Measurements from ENCODE around the gene CSF1R. TPM values are rescaled to one million over a fixed set of nuclear protein-coding genes. Genes with fewer than 3 reads are reported as not detected.

CSF1R gene
- total RNA-seq, 1 experiment from 2014 or later: 5.8 TPM

DNA sequence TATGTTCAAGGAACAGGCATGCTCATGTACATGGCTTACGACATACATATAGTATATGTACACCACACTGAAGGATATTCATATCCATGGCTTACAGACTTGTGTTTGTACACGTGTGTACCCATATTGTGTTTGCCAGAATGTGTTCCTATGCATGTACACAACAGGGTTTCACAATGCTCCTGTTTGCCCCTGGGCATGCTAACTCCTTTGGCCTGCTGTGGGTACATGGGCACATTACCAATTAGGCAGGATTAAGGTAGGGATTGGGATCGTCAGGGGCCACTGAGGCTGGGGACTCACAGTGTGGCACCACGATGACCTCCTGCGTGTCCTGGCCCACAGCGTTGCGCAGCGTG is 43.1 kb upstream of the CSF1R start:
- H3K36me3 Mint-ChIP-seq (ENCODE audit: insufficient read depth, unreplicated experiment): no peaks in the 10 kb centered on the region
- H3K27ac Mint-ChIP-seq (ENCODE audit: unreplicated experiment): no peak overlapping the region
- Histone ChIP-seq H3K4me1 (peaks cover 10% of the 10 kb centered on the region), H3K9me3 (no peaks in the 10 kb centered on the region), H3K36me3 (ENCODE audit: control insufficient read depth, insufficient read depth, low read length) (no peaks in the 10 kb centered on the region), H3K4me3 (ENCODE audit: low read depth, low read length) (no peak overlapping the region), H3K27me3 (replicated peaks; ENCODE audit: control insufficient read depth, insufficient read depth, low read length) (no peaks in the 10 kb centered on the region)
- no TSS peak for BruUV-seq (replicated peaks)
- ChIA-PET POLR2A (no interaction called here), CTCF (interaction anchor here (0.8 to 2.6 kb wide), 2 partner anchors 46 to 89 kb away, joined by 3 to 7 read pairs; no protein-coding TSS in a partner anchor)
- intact Hi-C loops (cut with micrococcal nuclease; ENCODE audit: unreplicated experiment): loop anchor here (10.0 kb wide), 1 partner anchor 295 kb away; no protein-coding TSS in a partner anchor
- no peak overlapping the region for H3K4me3 Mint-ChIP-seq (ENCODE audit: unreplicated experiment)
- H3K27me3 Mint-ChIP-seq (ENCODE audit: insufficient read depth, unreplicated experiment): no peaks in the 10 kb centered on the region
- no peaks in the 10 kb centered on the region for H3K9me3 Mint-ChIP-seq (ENCODE audit: unreplicated experiment)
- no peak for DNase-seq
- TF ChIP-seq, protein P1, sequence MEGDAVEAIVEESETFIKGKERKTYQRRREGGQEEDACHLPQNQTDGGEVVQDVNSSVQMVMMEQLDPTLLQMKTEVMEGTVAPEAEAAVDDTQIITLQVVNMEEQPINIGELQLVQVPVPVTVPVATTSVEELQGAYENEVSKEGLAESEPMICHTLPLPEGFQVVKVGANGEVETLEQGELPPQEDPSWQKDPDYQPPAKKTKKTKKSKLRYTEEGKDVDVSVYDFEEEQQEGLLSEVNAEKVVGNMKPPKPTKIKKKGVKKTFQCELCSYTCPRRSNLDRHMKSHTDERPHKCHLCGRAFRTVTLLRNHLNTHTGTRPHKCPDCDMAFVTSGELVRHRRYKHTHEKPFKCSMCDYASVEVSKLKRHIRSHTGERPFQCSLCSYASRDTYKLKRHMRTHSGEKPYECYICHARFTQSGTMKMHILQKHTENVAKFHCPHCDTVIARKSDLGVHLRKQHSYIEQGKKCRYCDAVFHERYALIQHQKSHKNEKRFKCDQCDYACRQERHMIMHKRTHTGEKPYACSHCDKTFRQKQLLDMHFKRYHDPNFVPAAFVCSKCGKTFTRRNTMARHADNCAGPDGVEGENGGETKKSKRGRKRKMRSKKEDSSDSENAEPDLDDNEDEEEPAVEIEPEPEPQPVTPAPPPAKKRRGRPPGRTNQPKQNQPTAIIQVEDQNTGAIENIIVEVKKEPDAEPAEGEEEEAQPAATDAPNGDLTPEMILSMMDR (IDR thresholded peaks at IDR 0.05; ENCODE audit: insufficient read depth in 1 of 2, low read depth in 1 of 2, low read length in 1 of 2, severe bottlenecking in 1 of 2, unreplicated experiment in 1 of 2): no peak
- H3K4me1 Mint-ChIP-seq (ENCODE audit: low read depth, unreplicated experiment): peaks cover 9% of the 10 kb centered on the region

DNA sequence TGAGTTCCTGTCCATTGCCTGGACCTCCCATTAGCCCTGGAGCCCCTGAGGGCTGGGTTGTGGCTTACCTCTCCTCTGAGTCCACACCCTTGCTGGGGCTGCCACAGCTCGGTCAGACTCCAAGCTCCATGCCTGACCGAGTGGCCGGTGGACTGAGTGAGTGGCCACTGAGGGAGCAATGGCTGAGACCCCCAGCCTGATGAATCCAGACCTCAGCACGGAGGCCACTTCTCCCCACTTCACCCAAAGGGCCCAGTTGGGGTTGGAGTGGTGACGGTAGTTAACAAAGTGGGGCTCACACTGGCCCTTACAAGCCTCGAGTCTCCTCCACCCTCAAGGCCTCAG is 40.5 kb upstream of the CSF1R start:
- Mint-ChIP-seq H3K4me1 (ENCODE audit: low read depth, unreplicated experiment) (peaks cover 14% of the 10 kb centered on the region), H3K27ac (ENCODE audit: unreplicated experiment) (no peak overlapping the region), H3K27me3 (ENCODE audit: insufficient read depth, unreplicated experiment) (no peaks in the 10 kb centered on the region), H3K36me3 (ENCODE audit: insufficient read depth, unreplicated experiment) (no peaks in the 10 kb centered on the region), H3K9me3 (ENCODE audit: unreplicated experiment) (no peaks in the 10 kb centered on the region), H3K4me3 (ENCODE audit: unreplicated experiment) (no peak overlapping the region)
- DNase-seq: no peak
- TF ChIP-seq, protein P1 (IDR thresholded peaks at IDR 0.05; ENCODE audit: insufficient read depth in 1 of 2, low read depth in 1 of 2, low read length in 1 of 2, severe bottlenecking in 1 of 2, unreplicated experiment in 1 of 2): no peak
- BruUV-seq (replicated peaks): no TSS peak
- H3K9me3 ChIP-seq: no peaks in the 10 kb centered on the region
- H3K36me3 ChIP-seq (ENCODE audit: control insufficient read depth, insufficient read depth, low read length): no peaks in the 10 kb centered on the region
- peaks cover 16% of the 10 kb centered on the region for H3K4me1 ChIP-seq
- no peaks in the 10 kb centered on the region for H3K27me3 ChIP-seq (replicated peaks; ENCODE audit: control insufficient read depth, insufficient read depth, low read length)
- ChIA-PET POLR2A (no interaction called here), CTCF (interaction anchor here (0.6 kb wide), 1 partner anchor 47 kb away, joined by 3 read pairs; no protein-coding TSS in a partner anchor)
- intact Hi-C loops (cut with micrococcal nuclease; ENCODE audit: unreplicated experiment): loop anchor here (10.0 kb wide), 1 partner anchor 292 kb away; no protein-coding TSS in a partner anchor
- H3K4me3 ChIP-seq (ENCODE audit: low read depth, low read length): no peak overlapping the region

- intact Hi-C loops (cut with micrococcal nuclease; ENCODE audit: unreplicated experiment): loop anchor here (10.0 kb wide), 1 partner anchor 292 kb away; no protein-coding TSS in a partner anchor
- Mint-ChIP-seq H3K4me1 (ENCODE audit: low read depth, unreplicated experiment) (peaks cover 14% of the 10 kb centered on the region), H3K36me3 (ENCODE audit: insufficient read depth, unreplicated experiment) (no peaks in the 10 kb centered on the region), H3K27ac (ENCODE audit: unreplicated experiment) (no peak overlapping the region), H3K27me3 (ENCODE audit: insufficient read depth, unreplicated experiment) (no peaks in the 10 kb centered on the region), H3K9me3 (ENCODE audit: unreplicated experiment) (no peaks in the 10 kb centered on the region), H3K4me3 (ENCODE audit: unreplicated experiment) (no peak overlapping the region)
- POLR2A ChIA-PET: no interaction called here
- no peaks in the 10 kb centered on the region for H3K9me3 ChIP-seq
- TF ChIP-seq, protein P1 (IDR thresholded peaks at IDR 0.05; ENCODE audit: insufficient read depth in 1 of 2, low read depth in 1 of 2, low read length in 1 of 2, severe bottlenecking in 1 of 2, unreplicated experiment in 1 of 2): no peak
- no peaks in the 10 kb centered on the region for H3K36me3 ChIP-seq (ENCODE audit: control insufficient read depth, insufficient read depth, low read length)
- H3K4me3 ChIP-seq (ENCODE audit: low read depth, low read length): no peak overlapping the region
- CTCF ChIA-PET: interaction anchor here (0.5 to 0.6 kb wide), 2 partner anchors 48 to 305 kb away, joined by 3 read pairs; no protein-coding TSS in a partner anchor
- no peak for DNase-seq
- H3K27me3 ChIP-seq (replicated peaks; ENCODE audit: control insufficient read depth, insufficient read depth, low read length): no peaks in the 10 kb centered on the region
- BruUV-seq (replicated peaks): no TSS peak
- H3K4me1 ChIP-seq: peaks cover 19% of the 10 kb centered on the region
Observed at GRCh38 chr5:150126199-150126920, 40.0 kb upstream of the CSF1R start.
